NT2/D1 (cell line): Measurements from ENCODE around the gene CD8B.

Experiments used
- SUZ12 ChIP-seq: IDR thresholded peaks from 2 replicates; pipeline ENCODE4 v1.6.1; 2011; ENCODE audit not compliant: insufficient read length, insufficient read depth; ENCODE audit errors: extremely low read depth
- YY1 ChIP-seq: IDR thresholded peaks from 2 replicates; pipeline ENCODE4 v1.6.1; 2011; ENCODE audit not compliant: insufficient read length, insufficient read depth
- ZNF274 ChIP-seq: IDR thresholded peaks from 2 replicates; pipeline ENCODE4 v1.6.1; 2011; ENCODE audit warnings: mild to moderate bottlenecking, low read depth, low read length

DNA sequence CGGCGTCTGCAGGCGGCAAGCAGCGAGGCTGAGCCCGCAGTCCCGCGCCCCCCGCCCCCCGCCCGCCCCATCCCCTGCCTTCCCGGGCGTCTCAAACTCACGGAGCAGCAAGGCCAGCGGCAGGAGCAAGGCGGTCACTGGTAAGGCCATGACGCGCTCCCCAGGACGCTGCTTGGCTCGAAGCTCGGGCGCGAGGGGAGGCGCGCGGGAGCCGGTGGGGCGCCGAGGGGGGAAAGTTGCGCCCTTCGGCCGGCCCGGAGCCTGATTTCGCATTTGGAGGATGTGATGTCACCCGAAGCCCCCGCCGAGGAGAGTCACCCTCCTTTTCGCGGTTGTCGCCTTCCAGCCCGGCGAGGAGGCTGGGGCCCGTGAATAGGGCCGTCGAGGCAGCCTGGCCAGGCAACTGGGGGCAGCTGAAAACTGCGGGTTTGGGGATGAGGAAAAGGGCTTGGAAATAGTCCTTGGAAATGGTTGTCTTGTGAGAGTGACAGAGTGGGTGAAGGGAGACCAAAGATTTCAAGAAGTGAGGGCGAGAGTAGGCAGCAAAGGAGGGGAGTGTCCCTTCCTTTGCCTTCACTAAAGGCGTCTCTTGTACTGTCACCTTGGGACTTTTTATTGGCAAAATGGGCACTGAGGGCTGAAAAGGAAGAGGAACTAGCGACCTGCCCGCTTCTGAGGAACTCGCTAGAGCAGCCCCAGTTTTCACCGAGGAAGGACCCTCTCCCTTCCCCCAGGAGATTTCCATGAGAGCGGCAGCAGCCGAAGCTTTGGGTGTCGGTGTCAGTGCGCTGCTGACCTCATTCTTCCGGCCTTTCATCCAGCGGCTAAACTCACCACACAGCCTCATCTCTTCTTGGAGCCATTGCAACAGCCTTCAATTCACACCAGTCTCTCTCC is 70.8 kb downstream of the CD8B start, which contains the start of gene CD8A:
- TF ChIP-seq YY1: no peak
- no peak for TF ChIP-seq ZNF274
- TF ChIP-seq SUZ12: no peak
